ENCODE results near the gene ERC2.

The ERC2 gene

DNA sequence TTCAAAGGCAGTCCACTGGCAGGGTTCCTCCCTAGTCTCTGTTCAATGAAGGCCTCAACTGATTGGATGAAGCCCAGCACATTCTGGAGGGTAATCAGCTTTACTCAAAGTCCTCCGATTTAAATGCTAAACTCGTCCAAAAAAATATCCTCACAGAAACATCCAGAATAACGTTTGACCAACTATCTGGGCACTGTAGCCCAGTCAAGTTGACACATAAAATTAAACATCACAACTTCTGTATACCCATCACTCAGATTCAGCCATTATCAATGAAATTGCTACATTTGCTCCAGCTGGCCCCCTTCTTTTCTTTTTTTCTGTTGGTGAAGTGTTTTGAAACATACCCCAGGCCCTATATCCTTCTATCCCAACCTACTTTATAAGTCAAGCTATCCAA is 916.6 kb downstream of the ERC2 start:
- no peaks in the 10 kb centered on the region for H3K9me3 ChIP-seq

DNA sequence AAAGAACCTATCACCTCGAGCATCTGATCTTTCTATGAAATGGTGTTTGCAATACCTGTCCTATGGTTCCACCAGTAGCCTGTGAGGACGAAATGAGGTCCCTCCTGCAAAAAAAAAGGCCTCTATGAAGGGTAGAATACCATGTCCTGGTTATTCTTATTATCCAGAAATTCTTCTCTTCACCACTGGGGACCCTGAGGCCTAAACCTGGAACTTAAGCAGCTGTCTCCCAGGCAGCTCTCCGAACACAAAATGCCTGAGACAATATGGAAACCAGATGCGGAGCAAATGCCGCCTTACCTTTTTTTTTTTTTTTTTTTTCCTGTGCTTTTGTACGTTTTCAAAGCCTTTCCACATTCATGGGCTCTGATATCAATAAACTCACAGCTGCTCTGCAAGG is 919.1 kb downstream of the ERC2 start:
- Histone ChIP-seq H3K36me3 (no peaks in the 10 kb centered on the region), H3K9me3 (no peaks in the 10 kb centered on the region), H3K4me1 (no peaks in the 10 kb centered on the region), H3K27me3 (no peaks in the 10 kb centered on the region), H3K4me3 (ENCODE audit: low read depth, low read length) (no peak overlapping the region)
- TF ChIP-seq, protein P1, sequence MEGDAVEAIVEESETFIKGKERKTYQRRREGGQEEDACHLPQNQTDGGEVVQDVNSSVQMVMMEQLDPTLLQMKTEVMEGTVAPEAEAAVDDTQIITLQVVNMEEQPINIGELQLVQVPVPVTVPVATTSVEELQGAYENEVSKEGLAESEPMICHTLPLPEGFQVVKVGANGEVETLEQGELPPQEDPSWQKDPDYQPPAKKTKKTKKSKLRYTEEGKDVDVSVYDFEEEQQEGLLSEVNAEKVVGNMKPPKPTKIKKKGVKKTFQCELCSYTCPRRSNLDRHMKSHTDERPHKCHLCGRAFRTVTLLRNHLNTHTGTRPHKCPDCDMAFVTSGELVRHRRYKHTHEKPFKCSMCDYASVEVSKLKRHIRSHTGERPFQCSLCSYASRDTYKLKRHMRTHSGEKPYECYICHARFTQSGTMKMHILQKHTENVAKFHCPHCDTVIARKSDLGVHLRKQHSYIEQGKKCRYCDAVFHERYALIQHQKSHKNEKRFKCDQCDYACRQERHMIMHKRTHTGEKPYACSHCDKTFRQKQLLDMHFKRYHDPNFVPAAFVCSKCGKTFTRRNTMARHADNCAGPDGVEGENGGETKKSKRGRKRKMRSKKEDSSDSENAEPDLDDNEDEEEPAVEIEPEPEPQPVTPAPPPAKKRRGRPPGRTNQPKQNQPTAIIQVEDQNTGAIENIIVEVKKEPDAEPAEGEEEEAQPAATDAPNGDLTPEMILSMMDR (IDR thresholded peaks at IDR 0.05; ENCODE audit: low read depth, low read length), result no peak
- no peak for DNase-seq

More for the DNA sequence above, 916.6 kb downstream of the ERC2 start:
- Histone ChIP-seq H3K27me3 (no peaks in the 10 kb centered on the region), H3K4me1 (no peaks in the 10 kb centered on the region), H3K36me3 (no peaks in the 10 kb centered on the region), H3K4me3 (ENCODE audit: low read depth, low read length) (no peak overlapping the region)
- DNase-seq, result no peak
- TF ChIP-seq, protein P1 (IDR thresholded peaks at IDR 0.05; ENCODE audit: low read depth, low read length), result no peak

DNA sequence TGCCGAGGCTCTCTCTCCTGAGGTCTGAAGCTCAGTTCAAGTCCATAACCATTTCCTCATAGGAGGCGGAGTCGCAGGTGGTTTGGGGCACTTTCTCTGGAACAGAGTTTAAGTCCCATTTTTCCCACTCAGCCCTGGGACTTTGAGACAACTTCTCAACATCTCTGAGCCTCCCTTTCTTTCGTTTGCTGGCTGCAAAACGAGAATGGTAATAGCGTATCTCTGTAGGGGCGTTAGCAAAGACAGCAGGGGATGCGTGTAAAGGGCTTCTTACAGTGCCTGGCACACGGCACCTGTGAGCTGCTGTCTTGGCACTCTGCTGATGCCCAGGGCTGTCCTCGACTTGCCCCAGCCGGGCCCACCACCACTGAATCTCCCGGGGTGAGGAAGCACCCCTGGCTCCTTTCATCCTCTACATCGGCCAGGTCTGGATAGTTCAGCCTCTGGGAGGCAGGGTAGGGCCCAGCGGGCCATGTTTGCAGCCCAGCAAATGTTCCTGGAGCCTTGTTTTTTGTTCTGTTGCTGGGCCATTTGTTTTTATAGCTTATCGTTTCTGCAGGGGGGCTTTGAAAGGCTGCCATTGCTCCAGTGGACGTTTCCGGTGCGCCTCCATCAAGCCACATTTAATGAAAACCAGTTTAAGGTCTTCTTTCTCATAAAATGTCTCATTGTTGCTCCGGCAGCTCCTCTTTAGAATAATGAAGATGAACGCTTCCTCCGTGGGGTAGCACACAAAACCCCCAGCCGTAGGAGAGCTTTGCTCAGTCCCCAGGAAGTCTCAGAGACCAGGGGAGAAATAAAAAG is 921.2 kb downstream of the ERC2 start:
- H3K36me3 ChIP-seq, result no peaks in the 10 kb centered on the region
- TF ChIP-seq, protein P1 (IDR thresholded peaks at IDR 0.05; ENCODE audit: low read depth, low read length), result no peak
- no peaks in the 10 kb centered on the region for H3K27me3 ChIP-seq
- H3K9me3 ChIP-seq, result no peaks in the 10 kb centered on the region
- DNase-seq, result no peak
- H3K4me1 ChIP-seq, result no peaks in the 10 kb centered on the region
- H3K4me3 ChIP-seq (ENCODE audit: low read depth, low read length), result no peak overlapping the region

DNA sequence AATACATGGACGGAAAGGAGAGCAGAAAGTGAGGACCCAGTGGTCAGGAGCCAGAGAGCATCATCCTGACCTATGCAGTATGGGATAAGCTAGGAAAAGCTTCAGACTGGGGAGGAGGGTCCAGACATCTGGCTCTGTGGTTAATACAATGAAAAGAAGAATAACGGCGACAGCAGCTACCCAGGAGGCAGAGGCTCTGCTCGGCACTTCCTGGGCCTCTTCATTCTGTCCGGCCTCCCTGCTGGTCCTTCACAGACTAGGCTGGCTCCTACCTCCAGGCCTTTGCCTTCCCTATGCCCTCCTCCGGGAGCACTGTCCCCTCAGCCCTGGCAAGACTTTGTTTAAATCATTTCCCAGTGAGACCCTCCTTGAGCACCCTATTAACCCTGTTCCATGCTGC is 922.3 kb downstream of the ERC2 start:
- no peaks in the 10 kb centered on the region for H3K9me3 ChIP-seq
- TF ChIP-seq, protein P1 (IDR thresholded peaks at IDR 0.05; ENCODE audit: low read depth, low read length), result no peak
- DNase-seq, result no peak
- no peak overlapping the region for H3K4me3 ChIP-seq (ENCODE audit: low read depth, low read length)
- no peaks in the 10 kb centered on the region for H3K4me1 ChIP-seq
- H3K36me3 ChIP-seq, result no peaks in the 10 kb centered on the region
- H3K27me3 ChIP-seq, result no peaks in the 10 kb centered on the region

DNA sequence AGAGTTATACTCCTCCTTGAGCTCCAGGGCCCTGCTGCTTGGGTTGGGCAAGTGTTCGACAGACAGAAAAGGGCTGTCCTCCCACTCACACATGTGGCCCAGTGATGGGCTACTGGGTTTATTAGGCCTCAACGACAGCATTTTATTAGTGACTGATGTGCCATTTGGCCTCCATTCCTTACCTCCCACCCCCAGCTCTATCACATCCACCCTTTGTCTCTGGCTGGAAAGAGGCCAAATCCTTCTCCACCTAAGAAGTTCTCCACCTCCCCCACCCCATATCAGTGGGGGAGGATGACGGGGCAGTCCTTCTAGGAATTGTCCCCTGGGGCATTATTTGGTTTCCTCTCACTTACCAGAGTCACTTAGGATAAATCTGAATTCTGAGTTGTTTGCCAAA is 924.0 kb downstream of the ERC2 start:
- no peak for DNase-seq
- H3K4me3 ChIP-seq (ENCODE audit: low read depth, low read length), result no peak overlapping the region
- TF ChIP-seq, protein P1 (IDR thresholded peaks at IDR 0.05; ENCODE audit: low read depth, low read length), result no peak
- H3K36me3 ChIP-seq, result no peaks in the 10 kb centered on the region
- H3K9me3 ChIP-seq, result no peaks in the 10 kb centered on the region
- H3K4me1 ChIP-seq, result no peaks in the 10 kb centered on the region
- H3K27me3 ChIP-seq, result no peaks in the 10 kb centered on the region

DNA sequence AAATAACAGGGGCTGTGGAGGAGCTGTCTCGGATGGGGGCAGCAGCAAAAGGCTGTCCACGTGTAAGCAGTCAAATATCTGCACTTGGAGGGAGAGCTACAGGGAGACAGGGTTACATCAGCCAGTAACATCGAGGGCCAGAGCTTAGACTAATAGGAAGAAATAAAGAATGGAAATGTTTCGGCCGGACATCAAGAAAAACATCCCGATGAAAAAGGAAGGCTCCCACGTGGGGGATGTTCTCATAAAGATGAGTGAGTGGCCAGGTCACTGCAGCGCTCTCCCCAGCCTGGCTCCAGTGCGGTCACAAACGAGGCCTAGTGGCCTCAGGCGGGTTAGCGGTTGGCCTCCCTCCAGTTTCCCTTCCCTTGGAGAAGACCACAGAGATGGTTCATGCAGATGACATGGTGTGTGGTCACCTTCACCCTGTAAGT is 925.1 kb downstream of the ERC2 start:
- H3K27me3 ChIP-seq, result no peaks in the 10 kb centered on the region
- no peak for DNase-seq
- TF ChIP-seq, protein P1 (IDR thresholded peaks at IDR 0.05; ENCODE audit: low read depth, low read length), result no peak

More for the DNA sequence above, 925.1 kb downstream of the ERC2 start:
- H3K36me3 ChIP-seq, result no peaks in the 10 kb centered on the region
- no peaks in the 10 kb centered on the region for H3K4me1 ChIP-seq
- H3K4me3 ChIP-seq (ENCODE audit: low read depth, low read length), result no peak overlapping the region
- H3K9me3 ChIP-seq, result no peaks in the 10 kb centered on the region
